NCI-H1694 treated with DMSO at 0.1 percent for 48 hours (cell line): ENCODE results near the gene VAMP2.

ENCODE experiments used
- DNase-seq: peaks from one replicate; lab custom pipeline; 2025; lab: John Stamatoyannopoulos, UW

The VAMP2 gene

DNA sequence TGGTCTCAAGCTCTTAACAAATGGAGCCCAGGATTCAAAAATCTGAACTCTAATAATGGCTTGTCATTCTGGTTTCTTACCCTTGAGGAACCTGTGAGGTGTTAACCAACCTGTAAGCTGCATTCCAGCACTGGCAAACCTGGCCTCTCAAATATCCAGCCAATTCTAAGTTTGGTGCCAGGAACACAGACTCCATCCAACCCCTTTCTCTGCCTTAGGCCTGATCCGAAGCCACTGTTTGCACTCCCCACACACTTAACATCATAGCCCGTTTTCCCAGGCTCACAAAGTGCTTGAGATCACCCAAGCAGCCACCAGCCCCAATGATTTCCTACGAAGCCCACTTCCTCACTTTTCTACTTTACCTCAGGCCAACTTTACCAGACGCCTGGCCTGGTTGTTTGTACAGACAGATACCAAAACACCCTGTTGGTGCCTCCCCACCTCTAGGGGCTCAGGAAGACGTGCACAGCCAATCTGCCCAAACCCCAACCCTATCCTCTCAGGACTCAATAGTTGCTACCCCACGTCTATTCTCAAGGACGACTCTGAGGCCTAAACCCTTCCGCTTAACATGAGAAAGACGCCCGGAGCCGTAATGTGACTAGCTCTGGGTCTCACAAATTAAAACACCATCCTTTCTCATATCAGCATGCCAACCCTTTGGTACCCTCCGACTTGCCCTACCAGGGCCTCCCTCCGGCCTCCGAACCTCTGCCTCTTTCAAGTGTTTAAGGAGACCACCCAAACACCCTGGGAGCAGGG is 7.3 kb downstream of the VAMP2 start:
- no peak for DNase-seq

GRCh38 chr17:8154608-8155155 is 8.1 kb downstream of the VAMP2 start:
- no peak for DNase-seq

- peak; percentile 95 for DNase-seq
Observed at GRCh38 chr17:8153957-8154607, 8.7 kb downstream of the VAMP2 start.

DNA sequence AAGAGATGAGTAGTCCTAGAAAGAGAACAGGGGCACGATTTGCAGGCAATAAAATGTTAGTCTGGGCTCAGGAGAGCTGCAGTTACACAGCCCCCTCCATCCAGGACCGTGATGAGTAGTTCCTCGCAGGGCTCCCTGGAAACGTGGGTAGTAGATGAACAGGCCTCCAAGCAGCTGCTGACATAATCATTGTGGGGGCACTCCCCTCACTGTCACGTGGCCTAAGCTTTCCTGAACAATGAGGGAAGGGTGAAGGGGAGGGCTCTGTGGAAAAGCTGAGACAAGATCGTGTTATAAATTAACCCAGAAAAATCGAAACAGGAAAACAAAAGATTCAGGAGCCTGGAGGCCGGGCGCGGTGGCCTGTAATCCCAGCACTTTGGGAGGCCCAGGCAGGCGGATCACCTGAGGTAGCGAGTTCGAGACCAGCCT is 9.2 kb downstream of the VAMP2 start:
- peak; percentile 18 for DNase-seq

GRCh38 chr17:8153031-8153451 is 9.7 kb downstream of the VAMP2 start:
- no peak for DNase-seq

DNA sequence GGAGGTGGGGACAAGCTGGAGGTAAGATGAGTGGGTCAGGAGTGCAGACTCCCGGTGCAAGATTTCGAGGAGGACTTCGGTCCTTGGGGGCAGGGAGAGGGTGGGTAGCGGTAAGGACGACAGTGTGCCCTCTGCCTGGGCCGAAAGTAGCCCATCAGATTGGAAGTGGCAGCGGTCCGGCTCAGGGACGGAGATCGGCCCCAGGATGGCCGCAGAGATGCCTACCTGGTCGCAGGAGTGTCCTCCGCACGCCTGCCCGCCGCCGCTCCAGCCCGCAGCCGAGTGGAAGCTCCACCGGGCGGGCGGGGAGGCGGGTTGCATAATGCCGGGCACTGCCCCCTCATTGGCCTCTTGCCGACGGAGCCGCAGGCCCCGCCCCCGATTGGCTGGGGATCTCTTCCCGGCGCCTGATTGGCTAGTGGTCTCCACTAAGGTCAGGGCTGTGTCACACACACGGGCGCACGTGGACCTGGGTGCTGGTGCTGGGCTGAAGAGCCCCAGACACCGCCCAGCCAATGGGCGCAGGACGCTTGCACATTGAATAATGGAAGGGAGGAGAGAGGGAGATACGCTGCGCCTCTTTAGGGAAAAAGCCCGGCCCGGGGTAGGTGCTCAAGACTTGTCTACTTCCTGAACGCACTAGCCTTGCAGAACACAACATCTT is 10.5 kb downstream of the VAMP2 start, which contains the start of gene PER1:
PER1 (minus strand) TSS at position 293 of the 664 bp plus-strand sequence. CDS start 1,698 bp downstream, outside the sequence.
- peak; percentile 22 for DNase-seq

DNA sequence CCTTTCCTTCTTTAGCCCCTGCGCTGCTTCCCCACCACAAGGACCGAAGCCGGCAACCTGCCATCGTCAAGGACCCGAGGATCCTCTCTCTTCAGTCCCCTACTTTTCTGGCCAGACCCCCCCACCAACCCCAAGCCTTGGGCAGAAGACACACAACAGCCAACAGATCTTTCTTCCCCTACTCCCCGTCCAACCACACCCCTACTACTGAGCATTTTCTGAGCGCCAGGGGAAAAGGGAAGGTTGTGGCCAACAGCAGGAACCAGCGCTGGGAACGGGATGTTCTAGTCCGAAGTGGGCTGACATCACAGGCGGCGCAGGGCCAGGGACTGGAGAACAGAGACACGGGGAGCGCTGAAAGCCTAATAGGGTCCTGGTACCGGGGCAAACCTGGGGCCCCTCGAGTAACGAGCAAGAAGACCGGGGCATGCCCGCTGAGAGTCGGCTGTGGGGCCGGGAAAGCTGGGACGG is 11.1 kb downstream of the VAMP2 start:
- no peak for DNase-seq

DNA sequence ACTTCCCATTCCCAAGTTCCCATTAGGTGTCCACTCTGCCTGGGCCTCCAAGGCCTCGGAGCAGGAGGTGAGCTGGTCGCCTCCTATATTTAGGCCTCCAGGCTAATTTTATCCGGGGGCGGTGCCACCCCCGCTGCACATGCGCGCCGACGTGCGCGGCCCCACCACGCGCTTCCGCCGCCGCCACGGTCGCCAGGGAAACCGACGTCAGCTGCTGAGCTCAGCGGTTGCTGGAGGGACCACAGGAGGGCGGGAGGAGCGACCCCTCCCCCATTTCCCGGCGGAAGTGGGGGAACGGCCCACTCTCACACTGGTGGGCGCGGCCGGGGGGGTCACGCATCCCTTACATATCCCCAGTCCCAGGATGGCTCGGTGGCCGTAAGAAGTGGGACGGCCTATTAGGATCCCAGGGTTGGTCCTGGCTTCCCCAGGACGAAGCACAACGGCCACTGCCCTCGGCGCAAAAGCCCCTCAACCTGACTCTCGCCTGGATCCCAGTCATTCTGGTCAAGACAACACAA is 11.6 kb downstream of the VAMP2 start:
- peak; percentile 14 for DNase-seq

DNA sequence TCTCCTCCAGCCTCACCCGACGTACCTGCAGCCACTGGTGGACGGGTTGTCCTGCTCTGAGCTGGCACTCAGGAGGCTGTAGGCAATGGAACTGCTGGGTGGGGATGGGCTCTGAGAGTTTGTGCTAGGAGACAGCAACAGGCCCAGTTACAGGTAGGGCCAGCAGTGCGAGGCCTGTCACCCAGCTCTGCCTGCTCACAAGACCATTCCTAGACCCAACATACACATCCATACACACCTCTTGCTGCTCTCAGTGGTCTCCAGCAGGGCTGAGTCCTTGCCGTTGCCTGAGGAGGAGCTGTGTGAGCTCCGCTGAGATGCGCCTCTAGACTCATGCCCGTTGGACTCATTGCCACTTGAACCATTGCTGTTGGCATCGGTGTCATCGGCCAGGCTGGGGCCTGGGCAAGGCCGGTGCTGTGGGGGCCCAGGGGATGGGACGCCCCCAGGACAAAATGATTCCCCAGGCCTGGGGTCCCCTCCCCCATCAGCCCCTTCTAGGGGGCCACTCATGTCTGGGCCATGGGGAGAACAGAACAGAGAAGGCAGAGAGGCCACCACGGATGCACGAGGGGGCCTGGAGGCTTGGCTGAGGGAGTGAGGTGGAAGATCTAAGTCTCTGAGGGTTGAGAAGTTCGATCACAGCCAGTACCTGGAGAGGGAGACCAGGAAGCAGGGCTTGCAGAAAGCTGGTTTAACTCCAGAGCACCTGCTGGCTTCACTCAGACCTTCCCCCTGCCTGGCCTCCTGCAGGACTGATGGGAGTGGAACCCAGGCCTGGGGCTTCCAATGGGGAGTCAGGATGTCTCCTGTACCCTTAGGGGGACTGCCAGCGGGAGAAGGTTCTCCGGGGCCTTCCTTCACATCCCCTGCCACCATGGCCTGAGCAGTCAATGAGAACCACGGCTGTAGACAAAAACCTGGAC is 12.3 kb downstream of the VAMP2 start:
- no peak for DNase-seq

- no peak for DNase-seq
Observed at GRCh38 chr17:8149419-8150193, 13.1 kb downstream of the VAMP2 start.

- no peak for DNase-seq
Observed at GRCh38 chr17:8148560-8148959, 14.2 kb downstream of the VAMP2 start.

GRCh38 chr17:8147805-8148404 is 14.8 kb downstream of the VAMP2 start:
- no peak for DNase-seq

DNA sequence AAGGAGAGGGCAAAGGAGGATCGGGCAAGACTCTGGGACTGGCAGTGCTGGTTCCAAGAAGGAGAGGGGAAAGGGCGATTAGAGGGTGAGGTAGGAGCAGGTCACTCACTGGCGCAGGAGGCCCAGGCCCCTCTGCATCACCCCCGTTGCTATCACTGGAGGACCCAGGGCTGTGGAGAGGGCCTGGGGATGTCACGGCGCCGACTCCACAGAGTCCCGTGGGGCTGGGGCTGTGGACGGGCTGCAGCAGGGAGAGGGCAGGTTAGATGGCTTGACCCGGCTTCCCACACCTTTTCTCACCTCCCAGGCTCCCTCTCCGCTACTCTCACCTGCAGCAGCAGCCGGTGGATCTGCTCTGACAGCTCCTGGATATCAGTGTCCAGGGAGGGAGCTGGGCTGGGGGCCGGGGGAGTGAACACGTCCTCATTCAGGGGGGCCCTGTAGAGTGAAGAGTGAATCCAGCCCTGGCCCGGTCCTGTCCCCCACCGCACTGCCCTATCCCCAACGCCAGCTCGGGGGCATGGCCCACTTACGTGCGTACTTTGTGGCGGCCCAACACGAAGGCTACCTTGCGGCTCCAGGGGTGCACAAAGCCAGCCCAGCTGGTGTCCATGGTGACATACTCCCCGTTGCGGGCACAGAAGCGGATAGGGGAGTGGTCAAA is 15.5 kb downstream of the VAMP2 start:
- DNase-seq, result no peak

DNA sequence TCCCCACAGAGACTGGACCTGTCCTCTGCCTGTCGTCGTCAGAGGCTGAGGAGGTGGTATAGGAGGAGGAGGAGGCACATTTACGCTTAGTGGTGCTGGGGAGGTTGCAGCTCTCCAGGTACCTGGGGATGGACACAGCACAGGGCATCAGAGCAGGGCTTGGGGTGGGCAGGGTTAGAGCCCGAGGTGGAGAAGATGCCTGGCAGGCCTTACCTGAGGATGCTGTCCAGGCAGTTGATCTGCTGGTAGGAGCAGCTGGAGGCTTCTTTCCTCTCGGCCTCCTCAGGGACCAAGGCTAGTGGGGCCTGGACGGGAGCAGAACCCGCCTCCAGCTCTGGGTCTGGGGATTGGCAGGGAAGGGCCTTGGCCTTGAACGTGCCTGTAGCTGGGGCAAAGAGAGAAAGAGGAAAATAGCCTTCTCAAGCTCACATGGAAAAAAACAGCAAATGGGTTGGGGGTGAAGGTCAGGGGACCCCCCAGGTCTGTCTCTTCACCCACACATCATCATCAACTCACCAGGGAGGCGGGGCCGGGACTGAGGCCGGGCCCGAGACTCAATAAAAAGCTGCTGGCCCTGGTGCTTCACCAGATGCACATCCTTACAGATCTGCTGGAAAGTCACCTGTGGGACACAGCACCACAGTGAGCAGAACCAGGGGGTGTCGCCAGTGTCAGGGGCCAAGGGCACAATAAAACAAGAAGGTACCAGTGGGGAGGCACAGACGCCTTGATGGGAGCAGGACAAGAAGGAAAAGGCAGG is 16.2 kb downstream of the VAMP2 start:
- DNase-seq, result no peak

DNA sequence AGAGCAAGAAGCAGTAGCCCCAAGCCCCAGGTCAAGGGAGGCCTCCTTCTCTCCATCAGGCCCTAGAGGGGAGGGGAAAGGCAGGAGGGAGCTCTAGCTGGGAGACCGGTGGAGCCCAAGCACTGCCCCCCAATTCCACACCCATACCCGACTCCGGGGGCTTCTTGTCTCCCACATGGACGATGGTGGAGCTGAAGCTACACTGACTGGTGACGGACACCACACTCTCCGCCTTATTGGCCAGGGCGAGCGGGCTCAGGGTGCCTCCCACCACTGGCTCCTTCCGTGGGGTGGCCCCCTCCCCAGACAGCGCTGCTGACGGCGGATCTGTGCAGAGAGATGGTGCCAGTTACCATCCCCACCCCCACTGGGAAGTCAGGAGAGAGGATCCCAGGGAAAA is 16.9 kb downstream of the VAMP2 start:
- no peak for DNase-seq

- no peak for DNase-seq
Observed at GRCh38 chr17:8144401-8145231, 18.1 kb downstream of the VAMP2 start.

DNA sequence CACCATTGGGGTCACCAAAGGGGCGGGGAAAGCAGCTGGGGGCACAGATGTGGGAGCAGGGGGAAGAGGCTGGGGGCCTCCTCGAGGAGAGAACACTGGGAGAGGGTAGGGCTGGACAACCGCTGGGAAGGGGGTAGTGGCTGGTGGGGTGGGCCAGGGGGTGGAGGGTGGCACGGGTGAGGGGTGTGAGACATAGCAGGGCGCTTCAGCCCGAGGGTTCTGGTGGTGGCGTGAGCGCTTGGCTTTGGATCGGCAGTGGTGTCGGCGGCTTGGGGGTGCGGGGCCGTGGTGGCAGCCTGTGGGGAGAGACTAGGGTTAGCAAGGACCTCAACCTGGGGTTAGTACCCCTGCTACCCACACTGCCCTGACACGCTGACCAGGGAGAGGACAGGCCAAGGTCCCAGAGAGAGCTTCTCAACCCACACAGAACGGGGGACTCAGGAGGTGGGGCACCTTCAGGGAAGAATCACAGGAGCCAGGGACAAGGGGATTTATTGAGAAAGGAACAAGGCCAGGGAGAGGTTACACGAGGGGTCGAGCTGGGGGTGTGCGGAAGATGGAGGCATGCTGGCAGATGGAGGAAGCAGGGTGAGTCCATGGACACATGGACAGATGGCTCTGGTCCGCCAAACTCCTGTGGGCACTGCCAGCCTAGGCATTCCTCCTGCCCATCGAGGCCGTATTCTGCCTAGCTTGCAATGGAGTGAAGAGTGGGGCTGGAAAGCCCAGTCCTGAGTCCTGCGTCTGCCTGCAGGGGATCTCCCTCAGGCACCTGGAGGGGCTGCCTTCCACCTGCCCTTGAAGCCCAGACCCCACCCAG is 19.0 kb downstream of the VAMP2 start:
- DNase-seq, result no peak
